Large intestine (tissue), 3 donors: ENCODE results near the gene KDM3B. TPM values are rescaled to one million over a fixed set of nuclear protein-coding genes. Genes with fewer than 3 reads are reported as not detected.

Experiments
- DNase-seq, 2 donors: peaks; one replicate each; pipeline versions ENCODE4 v3.0.0 to v3.0.0-alpha.2; 2013
- H3K27ac ChIP-seq: one replicate; pipeline ENCODE4 v1.5.1; 2013; ENCODE audit warnings: low read length
- H3K27me3 ChIP-seq: 2 replicates; pipeline ENCODE4 v1.6.1; 2013; ENCODE audit warnings: low read length; ENCODE audit not compliant: control insufficient read depth, insufficient read depth
- H3K36me3 ChIP-seq: 2 replicates; pipeline ENCODE4 v1.6.1; 2013; ENCODE audit warnings: low read length; ENCODE audit not compliant: control insufficient read depth, insufficient read depth
- H3K4me1 ChIP-seq: one replicate; pipeline ENCODE4 v1.6.1; 2013; ENCODE audit warnings: low read length; ENCODE audit not compliant: control insufficient read depth, insufficient read depth
- H3K4me3 ChIP-seq: one replicate; pipeline ENCODE4 v1.5.1; 2013; ENCODE audit warnings: low read length
- H3K9me3 ChIP-seq: one replicate; pipeline ENCODE4 v1.6.1; 2013; ENCODE audit warnings: mild to moderate bottlenecking, low read depth, low read length, moderate library complexity; ENCODE audit not compliant: control insufficient read depth
- WGBS: methylation state at CpG from one replicate; pipeline ENCODE4 v1.1.5; 2013; ENCODE audit warnings: low lambda C conversion rate; ENCODE audit not compliant: insufficient coverage; 5-methylcytosine and 5-hydroxymethylcytosine counted together
- polyA plus RNA-seq: library from polyadenylated mRNA; unstranded; fragments of 120-200 nt; gene quantifications from one replicate; pipeline ENCODE4 v1.2.1, GENCODE V29; 2013

The KDM3B gene
- polyA plus RNA-seq, 1 donor, result 61.1 TPM

- Histone ChIP-seq H3K27me3 (no peaks in the 10 kb centered on the region), H3K4me1 (no peaks in the 10 kb centered on the region), H3K27ac (no peak overlapping the region), H3K36me3 (peaks cover 63% of the 10 kb centered on the region), H3K9me3 (peaks cover under 1% of the 10 kb centered on the region), H3K4me3 (no peak overlapping the region)
- WGBS, result no CpG with 5 or more reads among the region's 14 CpGs
- DNase-seq, result no peak
Observed at GRCh38 chr5:138346889-138347288, 5.6 kb upstream of the KDM3B start.

- Histone ChIP-seq H3K36me3 (peaks cover 42% of the 10 kb centered on the region), H3K27me3 (no peaks in the 10 kb centered on the region), H3K27ac (no peak overlapping the region), H3K4me3 (no peak overlapping the region), H3K9me3 (peaks cover 6% of the 10 kb centered on the region), H3K4me1 (peaks cover 4% of the 10 kb centered on the region)
- WGBS, result no CpG with 5 or more reads among the region's 1 CpG
- DNase-seq, result no peak
Observed at GRCh38 chr5:138349852-138350562, 2.5 kb upstream of the KDM3B start.

GRCh38 chr5:138350563-138350890 is 2.0 kb upstream of the KDM3B start:
- H3K4me1 ChIP-seq, result peaks cover 7% of the 10 kb centered on the region
- no peak overlapping the region for H3K4me3 ChIP-seq
- no peaks in the 10 kb centered on the region for H3K27me3 ChIP-seq
- DNase-seq, result no peak
- no peak overlapping the region for H3K27ac ChIP-seq
- peaks cover 37% of the 10 kb centered on the region for H3K36me3 ChIP-seq
- peaks cover 6% of the 10 kb centered on the region for H3K9me3 ChIP-seq

GRCh38 chr5:138351056-138351455 is 1.4 kb upstream of the KDM3B start:
- H3K27ac ChIP-seq, result no peak overlapping the region
- no peak for DNase-seq
- WGBS, result no CpG with 5 or more reads among the region's 1 CpG
- H3K36me3 ChIP-seq, result peaks cover 32% of the 10 kb centered on the region
- H3K9me3 ChIP-seq, result peaks cover 6% of the 10 kb centered on the region
- H3K27me3 ChIP-seq, result no peaks in the 10 kb centered on the region
- H3K4me3 ChIP-seq, result no peak overlapping the region
- H3K4me1 ChIP-seq, result peaks cover 7% of the 10 kb centered on the region

- Histone ChIP-seq H3K27me3 (no peaks in the 10 kb centered on the region), H3K4me3 (no peak overlapping the region), H3K27ac (no peak overlapping the region), H3K4me1 (peaks cover 7% of the 10 kb centered on the region), H3K36me3 (peaks cover 30% of the 10 kb centered on the region), H3K9me3 (peaks cover 6% of the 10 kb centered on the region)
- DNase-seq, result no peak
Observed at GRCh38 chr5:138351517-138351916, 968 bp upstream of the KDM3B start.

- DNase-seq, result peak; percentile 50 to 80
- Histone ChIP-seq H3K27ac (peak overlapping the region; percentile 98), H3K4me3 (peak overlapping the region; percentile 91), H3K4me1 (peaks cover 7% of the 10 kb centered on the region), H3K9me3 (peaks cover 6% of the 10 kb centered on the region), H3K36me3 (peaks cover 15% of the 10 kb centered on the region), H3K27me3 (no peaks in the 10 kb centered on the region)
- no CpG with 5 or more reads among the region's 88 CpGs for WGBS
Observed at GRCh38 chr5:138352722-138353559, 456 bp downstream of the KDM3B start.

- Histone ChIP-seq H3K4me3 (peak overlapping the region; percentile 91), H3K27ac (peak overlapping the region; percentile 98), H3K36me3 (peaks cover 9% of the 10 kb centered on the region), H3K4me1 (peaks cover 7% of the 10 kb centered on the region), H3K27me3 (no peaks in the 10 kb centered on the region), H3K9me3 (peaks cover 6% of the 10 kb centered on the region)
- WGBS, result 0% methylated on average over 3 of the region's 11 CpGs
- no peak for DNase-seq
Observed at GRCh38 chr5:138353560-138354080, 1.1 kb downstream of the KDM3B start.

- H3K9me3 ChIP-seq, result peaks cover 6% of the 10 kb centered on the region
- peaks cover 4% of the 10 kb centered on the region for H3K36me3 ChIP-seq
- peaks cover 7% of the 10 kb centered on the region for H3K4me1 ChIP-seq
- H3K4me3 ChIP-seq, result peak overlapping the region; percentile 91
- peak overlapping the region; percentile 98 for H3K27ac ChIP-seq
- WGBS, result 40% methylated on average over 1 of the region's 5 CpGs
- peak in 1 of 2 donors; percentile 25 for DNase-seq
- H3K27me3 ChIP-seq, result no peaks in the 10 kb centered on the region
Observed at GRCh38 chr5:138354387-138354786, 1.9 kb downstream of the KDM3B start.

GRCh38 chr5:138354926-138355378 is 2.5 kb downstream of the KDM3B start:
- H3K27me3 ChIP-seq, result no peaks in the 10 kb centered on the region
- H3K4me3 ChIP-seq, result peak overlapping the region; percentile 91
- peak in 1 of 2 donors; percentile 45 for DNase-seq
- peaks cover 6% of the 10 kb centered on the region for H3K9me3 ChIP-seq
- H3K27ac ChIP-seq, result no peak overlapping the region
- no CpG with 5 or more reads among the region's 6 CpGs for WGBS
- peaks cover 7% of the 10 kb centered on the region for H3K4me1 ChIP-seq
- peaks cover under 1% of the 10 kb centered on the region for H3K36me3 ChIP-seq

GRCh38 chr5:138359621-138360020 is 7.1 kb downstream of the KDM3B start:
- Histone ChIP-seq H3K36me3 (no peaks in the 10 kb centered on the region), H3K9me3 (no peaks in the 10 kb centered on the region), H3K27me3 (no peaks in the 10 kb centered on the region), H3K4me3 (no peak overlapping the region), H3K4me1 (peaks cover 4% of the 10 kb centered on the region), H3K27ac (no peak overlapping the region)
- DNase-seq, result no peak
- WGBS, result no CpG with 5 or more reads among the region's 3 CpGs
